ENCODE results near the gene RAB13. TPM values are rescaled to one million over a fixed set of nuclear protein-coding genes. Genes with fewer than 3 reads are reported as not detected.

The RAB13 gene
- 126 to 154 TPM (median 129 TPM) in 5 replicates for total RNA-seq (2022; extraction: Qiagen RNA extraction)

GRCh38 chr1:153985941-153986761, at the start of gene RAB13:
Gene RAB13 (minus strand): TSS chr1:153986339. CDS start chr1:153986236, 103 bp downstream.

GRCh38 chr1:153990468-153991150, 4.5 kb upstream of the RAB13 start, which contains the start of gene RPS27:
Gene RPS27 (plus strand): TSS chr1:153990762. CDS start chr1:153990797, 35 bp downstream.

GRCh38 chr1:153977250-153978240, 8.6 kb downstream of the RAB13 start, which contains the start of gene JTB:
Gene JTB (minus strand): TSS chr1:153977674. CDS start chr1:153977252, 422 bp downstream.

GRCh38 chr1:153967107-153967999, 18.8 kb downstream of the RAB13 start, which contains the start of gene CREB3L4:
Gene CREB3L4 (plus strand): TSS chr1:153967902. CDS start chr1:153968526, 624 bp downstream.

GRCh38 chr1:153963030-153963849, 22.9 kb downstream of the RAB13 start, which contains the start of gene SLC39A1:
Gene SLC39A1 (minus strand): TSS chr1:153963537. CDS start chr1:153962715, 822 bp downstream.

GRCh38 chr1:153958111-153958960, 27.8 kb downstream of the RAB13 start, which contains the start of gene CRTC2:
Gene CRTC2 (minus strand): TSS chr1:153958612. CDS start chr1:153958497, 115 bp downstream.

GRCh38 chr1:153946622-153947241, 39.4 kb downstream of the RAB13 start, which contains the start of gene DENND4B:
Gene DENND4B (minus strand): TSS chr1:153946718. CDS start chr1:153944374, 2,344 bp downstream.

Other genes starting within 250 kb of the RAB13 start
- gene SLC27A3, start 210.9 kb downstream of the RAB13 start, total RNA-seq (2022; extraction: Qiagen RNA extraction): 0.84 to 1.8 TPM (median 1.0 TPM) in 5 replicates
- 7.9 to 11.3 TPM (median 9.1 TPM) in 5 replicates for gene GATAD2B, start 63.4 kb downstream of the RAB13 start, total RNA-seq (2022; extraction: Qiagen RNA extraction)
- gene DENND4B, start 39.6 kb downstream of the RAB13 start, total RNA-seq (2022; extraction: Qiagen RNA extraction): 28.7 to 34.7 TPM (median 32.6 TPM) in 5 replicates
- 35.0 to 40.6 TPM (median 35.8 TPM) in 5 replicates for gene CRTC2, start 27.7 kb downstream of the RAB13 start, total RNA-seq (2022; extraction: Qiagen RNA extraction)
- gene SLC39A1, start 22.8 kb downstream of the RAB13 start, total RNA-seq (2022; extraction: Qiagen RNA extraction): 160 to 170 TPM (median 162 TPM) in 5 replicates
- gene CREB3L4, start 18.4 kb downstream of the RAB13 start, total RNA-seq (2022; extraction: Qiagen RNA extraction): 7.8 to 10.5 TPM (median 9.3 TPM) in 5 replicates
- gene JTB, start 8.7 kb downstream of the RAB13 start, total RNA-seq (2022; extraction: Qiagen RNA extraction): 105 to 161 TPM (median 144 TPM) in 5 replicates
- 4,245 to 5,781 TPM (median 4,379 TPM) in 5 replicates for gene RPS27, start 4.4 kb upstream of the RAB13 start, total RNA-seq (2022; extraction: Qiagen RNA extraction)
- not detected in 5 replicates for gene NUP210L, start 168.7 kb upstream of the RAB13 start, total RNA-seq (2022; extraction: Qiagen RNA extraction)
- 457 to 643 TPM (median 490 TPM) in 5 replicates for gene TPM3, start 205.8 kb upstream of the RAB13 start, total RNA-seq (2022; extraction: Qiagen RNA extraction)
- gene CFAP141, start 220.0 kb upstream of the RAB13 start, total RNA-seq (2022; extraction: Qiagen RNA extraction): 0.40 TPM in 1 of 5 replicates, not detected in the others
- 98.4 to 113 TPM (median 105 TPM) in 5 replicates for gene UBAP2L, start 234.6 kb upstream of the RAB13 start, total RNA-seq (2022; extraction: Qiagen RNA extraction)